ENCODE data around the gene NRDE2.

NRDE2 gene

DNA sequence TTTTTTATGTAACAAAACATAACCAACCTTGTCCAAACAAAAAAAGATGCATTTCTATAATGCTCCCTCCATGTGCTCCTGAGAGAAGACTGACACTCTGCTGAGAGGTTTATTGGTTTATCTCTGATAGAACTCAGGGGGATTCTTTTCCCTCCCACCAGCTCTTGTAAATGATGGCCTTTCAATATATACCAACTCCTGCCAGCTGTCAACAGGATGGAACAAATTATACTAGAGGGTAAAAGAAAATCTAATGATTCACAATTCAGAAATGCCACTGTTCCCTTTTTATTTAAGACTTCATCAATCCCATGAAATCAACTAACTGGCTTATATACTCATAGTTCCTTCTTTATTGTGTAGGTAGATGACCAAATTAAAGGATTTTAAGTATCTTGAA lies 50.0 kb downstream of the NRDE2 start:
- ChIA-PET POLR2A (ENCODE audit: low non-redundant PET) (no interaction called here), CTCF (interaction anchor here (0.6 to 0.9 kb wide), 4 partner anchors 17 to 446 kb away, joined by 3 to 4 read pairs (median 3); no protein-coding TSS in a partner anchor)
- no peak for DNase-seq (ENCODE audit: low spot score)
- no peak overlapping the region for H3K27ac ChIP-seq
- TF ChIP-seq, protein P1, sequence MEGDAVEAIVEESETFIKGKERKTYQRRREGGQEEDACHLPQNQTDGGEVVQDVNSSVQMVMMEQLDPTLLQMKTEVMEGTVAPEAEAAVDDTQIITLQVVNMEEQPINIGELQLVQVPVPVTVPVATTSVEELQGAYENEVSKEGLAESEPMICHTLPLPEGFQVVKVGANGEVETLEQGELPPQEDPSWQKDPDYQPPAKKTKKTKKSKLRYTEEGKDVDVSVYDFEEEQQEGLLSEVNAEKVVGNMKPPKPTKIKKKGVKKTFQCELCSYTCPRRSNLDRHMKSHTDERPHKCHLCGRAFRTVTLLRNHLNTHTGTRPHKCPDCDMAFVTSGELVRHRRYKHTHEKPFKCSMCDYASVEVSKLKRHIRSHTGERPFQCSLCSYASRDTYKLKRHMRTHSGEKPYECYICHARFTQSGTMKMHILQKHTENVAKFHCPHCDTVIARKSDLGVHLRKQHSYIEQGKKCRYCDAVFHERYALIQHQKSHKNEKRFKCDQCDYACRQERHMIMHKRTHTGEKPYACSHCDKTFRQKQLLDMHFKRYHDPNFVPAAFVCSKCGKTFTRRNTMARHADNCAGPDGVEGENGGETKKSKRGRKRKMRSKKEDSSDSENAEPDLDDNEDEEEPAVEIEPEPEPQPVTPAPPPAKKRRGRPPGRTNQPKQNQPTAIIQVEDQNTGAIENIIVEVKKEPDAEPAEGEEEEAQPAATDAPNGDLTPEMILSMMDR (conservative IDR thresholded peaks at IDR 0.05; ENCODE audit: low read depth), result no peak

DNA sequence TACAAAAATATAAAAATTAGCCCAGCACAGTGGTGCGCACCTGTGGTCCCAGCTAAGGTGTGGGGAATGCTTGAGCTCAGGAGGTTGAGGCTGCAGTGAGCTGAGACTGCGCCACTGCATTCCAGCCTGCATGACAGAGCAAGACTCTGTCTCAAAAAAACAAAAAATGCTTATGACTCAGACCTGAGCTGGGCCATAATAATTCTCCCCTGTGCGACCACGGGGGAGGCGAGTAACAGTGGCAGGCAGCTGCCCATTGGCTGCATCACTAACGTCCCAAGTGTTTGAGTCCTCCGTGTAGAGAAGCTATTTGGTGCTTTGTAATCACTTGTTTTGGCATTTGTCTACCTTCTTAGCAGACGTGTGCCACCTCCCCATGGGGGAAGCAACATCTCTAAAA lies 50.5 kb downstream of the NRDE2 start:
- TF ChIP-seq, protein P1 (conservative IDR thresholded peaks at IDR 0.05; ENCODE audit: low read depth), result no peak
- POLR2A ChIA-PET (ENCODE audit: low non-redundant PET), result no interaction called here
- peak overlapping the region; percentile 38 for H3K27ac ChIP-seq
- peak; percentile 43 for DNase-seq (ENCODE audit: low spot score)
- CTCF ChIA-PET, result interaction anchor here (0.6 to 1.8 kb wide), 5 partner anchors 8 to 447 kb away, joined by 3 to 6 read pairs (median 3); no protein-coding TSS in a partner anchor

DNA sequence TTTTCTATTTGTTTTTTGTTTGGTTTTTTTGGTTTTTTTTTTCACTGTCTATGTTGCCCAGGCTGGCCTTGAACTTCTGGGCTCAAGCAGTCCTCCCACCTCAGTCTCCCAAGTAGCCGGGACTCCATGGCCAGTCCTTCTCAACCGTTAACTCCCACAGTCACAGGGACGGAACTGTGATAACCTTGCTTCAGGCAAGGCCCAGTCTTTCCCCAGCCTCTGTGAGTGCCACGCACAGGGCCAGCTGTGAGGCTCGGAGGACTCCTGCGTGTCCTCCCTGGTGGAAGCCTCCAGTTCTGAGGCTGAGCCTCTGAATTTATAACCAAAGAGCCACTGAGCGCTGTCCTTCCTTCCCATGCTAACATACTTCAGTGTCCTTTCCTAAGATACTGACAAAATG lies 51.6 kb downstream of the NRDE2 start:
- ChIA-PET POLR2A (ENCODE audit: low non-redundant PET) (no interaction called here), CTCF (interaction anchor here (1.8 kb wide), 1 partner anchor 9 kb away, joined by 6 read pairs; no protein-coding TSS in a partner anchor)
- no peak for DNase-seq (ENCODE audit: low spot score)
- TF ChIP-seq, protein P1 (conservative IDR thresholded peaks at IDR 0.05; ENCODE audit: low read depth), result no peak
- H3K27ac ChIP-seq, result no peak overlapping the region

DNA sequence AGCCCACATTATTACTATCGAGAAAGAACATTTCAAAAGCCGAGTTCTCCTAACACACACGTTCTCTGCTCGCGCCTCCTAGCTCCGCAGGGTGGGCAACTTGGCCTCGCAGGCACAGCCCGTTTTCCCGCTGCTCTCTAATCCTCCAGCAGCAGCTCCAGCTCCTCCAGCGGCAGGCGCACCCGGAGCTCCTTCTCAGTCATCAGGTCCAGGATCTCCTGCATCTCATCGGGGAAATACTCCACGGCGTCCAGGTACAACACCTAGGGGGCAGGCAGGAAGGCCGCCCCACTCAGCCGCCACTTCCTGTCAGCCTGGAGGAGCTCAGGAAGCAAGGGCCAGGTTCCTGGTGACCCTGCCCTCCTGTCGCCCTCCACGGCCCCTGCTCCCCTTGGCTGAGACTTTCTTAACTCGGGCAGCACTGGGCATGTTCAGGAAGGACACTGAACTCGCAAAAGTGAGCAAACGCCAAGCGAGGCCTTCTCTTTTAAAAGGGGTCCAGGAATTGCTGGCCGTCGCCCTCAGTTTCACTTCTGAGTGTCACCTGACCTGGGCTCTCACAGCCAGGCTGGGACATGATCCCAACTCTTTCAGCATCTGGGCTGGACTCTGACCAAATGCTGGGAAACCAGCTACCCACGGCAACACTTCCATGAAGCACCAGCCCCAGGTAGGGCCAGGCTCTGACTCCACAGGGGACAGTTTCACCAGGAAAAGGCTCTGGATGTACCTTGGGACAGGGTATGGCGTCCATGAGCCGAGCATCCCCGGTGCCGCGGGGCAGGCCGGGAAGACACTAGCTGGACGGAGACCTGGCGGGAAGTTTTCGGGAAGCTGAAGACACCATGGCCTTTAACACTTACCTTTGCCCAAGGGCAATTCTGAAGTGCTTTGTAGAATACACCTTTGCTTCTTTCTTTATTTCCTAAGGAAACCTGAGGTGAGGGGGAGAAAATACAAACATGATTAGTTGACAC lies 53.3 kb downstream of the NRDE2 start:
- TF ChIP-seq, protein P1 (conservative IDR thresholded peaks at IDR 0.05; ENCODE audit: low read depth), result no peak
- no peak for DNase-seq (ENCODE audit: low spot score)
- ChIA-PET POLR2A (ENCODE audit: low non-redundant PET) (no interaction called here), CTCF (interaction anchor here (0.6 kb wide), 1 partner anchor 1697 kb away, joined by 3 read pairs; no protein-coding TSS in a partner anchor)
- H3K27ac ChIP-seq, result no peak overlapping the region

DNA sequence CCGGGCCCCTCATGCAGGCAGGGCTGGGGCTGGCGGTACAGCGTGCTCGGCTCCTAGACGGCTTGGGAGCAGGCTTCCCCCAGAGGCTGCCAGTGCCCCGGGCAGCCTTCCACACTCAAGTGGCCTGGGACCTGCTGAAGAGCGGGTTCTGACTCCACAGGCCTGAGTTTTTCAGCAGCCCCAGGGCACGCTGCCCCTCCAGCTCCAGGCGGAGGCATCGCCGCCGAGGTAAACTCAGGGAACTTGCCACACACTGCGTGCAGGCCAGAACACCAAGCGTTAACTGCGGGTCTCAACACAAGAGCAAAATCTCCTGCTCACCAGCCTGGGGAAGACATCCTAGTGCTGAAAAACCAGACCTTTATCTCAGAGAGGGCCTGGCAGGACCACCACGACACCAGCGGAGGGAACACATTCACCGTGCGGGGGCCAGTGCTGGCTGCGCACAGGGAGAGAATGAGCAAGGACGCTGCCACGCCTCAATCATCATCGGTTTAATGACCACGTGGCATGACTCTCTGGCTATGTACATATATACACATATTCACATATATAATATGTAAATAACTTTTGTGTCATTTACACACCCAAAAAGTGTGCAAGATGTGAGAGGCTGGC lies 54.1 kb downstream of the NRDE2 start:
- ChIA-PET CTCF (interaction anchor here (0.6 kb wide), 1 partner anchor 1698 kb away, joined by 3 read pairs; no protein-coding TSS in a partner anchor), POLR2A (ENCODE audit: low non-redundant PET) (no interaction called here)
- TF ChIP-seq, protein P1 (conservative IDR thresholded peaks at IDR 0.05; ENCODE audit: low read depth), result no peak
- DNase-seq (ENCODE audit: low spot score), result no peak
- 0 out of 2 replicates have a peak overlapping the region, but pooled peaks have one; percentile 19 for H3K27ac ChIP-seq

DNA sequence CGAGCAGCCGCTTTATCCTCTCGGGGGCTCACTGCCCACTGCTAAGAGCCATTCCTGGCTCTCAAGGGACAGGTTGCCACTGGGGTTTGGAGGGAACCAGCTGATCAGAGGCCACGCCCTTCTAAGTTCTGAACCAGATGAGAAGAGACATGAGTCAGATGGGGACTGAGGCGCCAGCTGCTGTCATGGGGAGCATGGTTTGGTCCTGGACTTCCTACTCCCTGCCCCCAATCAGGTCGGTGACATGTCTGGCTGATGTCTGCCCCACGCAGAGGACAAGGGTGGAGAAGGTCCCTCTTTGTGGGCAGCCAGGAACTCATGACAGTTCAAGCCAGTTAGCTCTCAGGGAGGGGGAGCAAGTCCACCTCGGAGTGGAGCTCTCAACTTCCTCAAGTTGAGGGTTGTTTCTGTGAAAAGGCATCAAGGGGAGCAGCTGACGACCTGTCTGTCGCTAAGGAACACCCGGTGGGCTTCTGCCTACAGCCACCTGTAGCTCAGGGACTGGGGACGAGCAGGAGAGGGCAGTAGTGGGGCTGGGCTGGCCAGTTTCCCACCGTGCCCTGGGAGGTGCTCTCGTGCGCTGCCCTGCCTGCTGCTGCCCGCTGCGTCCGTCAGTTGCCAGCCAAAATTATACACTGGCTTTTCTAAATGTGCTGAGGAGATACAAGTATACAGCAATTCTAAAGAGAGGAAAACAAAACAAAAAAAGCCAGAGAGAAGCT lies 54.9 kb downstream of the NRDE2 start:
- CTCF ChIA-PET, result interaction anchor here (0.6 to 1.1 kb wide), 3 partner anchors 10 to 511 kb away, joined by 3 read pairs; no protein-coding TSS in a partner anchor
- DNase-seq (ENCODE audit: low spot score), result no peak
- H3K27ac ChIP-seq, result peak overlapping the region; percentile 19; the same call in 1 of the 2 replicates
- TF ChIP-seq, protein P1 (conservative IDR thresholded peaks at IDR 0.05; ENCODE audit: low read depth), result no peak
- POLR2A ChIA-PET (ENCODE audit: low non-redundant PET), result no interaction called here

All from RWPE1 (cell line).